ENCODE results near the gene MAPKAP1. TPM values are rescaled to one million over a fixed set of nuclear protein-coding genes. Genes with fewer than 3 reads are reported as not detected.
A peak's percentile ranks its signal among the peaks of the same experiment; 100 is the strongest.

MAPKAP1 gene
- total RNA-seq, 2 donors from 2014 or later = 83.7 to 115 TPM

- peaks cover 6% of the 10 kb centered on the region for H3K36me3 Mint-ChIP-seq
- DNase-seq (ENCODE audit: low spot score) = no peak
- peaks cover 0 to 3% of the 10 kb centered on the region in 2 donors for H3K4me1 Mint-ChIP-seq (ENCODE audit: low read depth in 2 of 2)
- no peak overlapping the region for H3K4me3 Mint-ChIP-seq
- H3K27me3 Mint-ChIP-seq = no peaks in the 10 kb centered on the region
- no peak overlapping the region for H3K27ac Mint-ChIP-seq
- no peak for ATAC-seq
- no peaks in the 10 kb centered on the region for H3K9me3 Mint-ChIP-seq
Observed at GRCh38 chr9:125475385-125475784, 231.6 kb downstream of the MAPKAP1 start.

GRCh38 chr9:125472926-125473701 lies 233.9 kb downstream of the MAPKAP1 start:
- no peak for DNase-seq (ENCODE audit: low spot score)
- Mint-ChIP-seq H3K9me3 (no peaks in the 10 kb centered on the region), H3K36me3 (peaks cover 5% of the 10 kb centered on the region), H3K4me3 (no peak overlapping the region), H3K4me1 (ENCODE audit: low read depth in 2 of 2) (peaks cover 0 to 3% of the 10 kb centered on the region in 2 donors), H3K27ac (no peak overlapping the region), H3K27me3 (no peaks in the 10 kb centered on the region)
- no peak for ATAC-seq

GRCh38 chr9:125472562-125472925 lies 234.5 kb downstream of the MAPKAP1 start:
- no peak overlapping the region for H3K27ac Mint-ChIP-seq
- no peaks in the 10 kb centered on the region for H3K9me3 Mint-ChIP-seq
- no peaks in the 10 kb centered on the region for H3K27me3 Mint-ChIP-seq
- H3K36me3 Mint-ChIP-seq = no peaks in the 10 kb centered on the region
- peaks cover 0 to 3% of the 10 kb centered on the region in 2 donors for H3K4me1 Mint-ChIP-seq (ENCODE audit: low read depth in 2 of 2)
- DNase-seq (ENCODE audit: low spot score) (no peak), ATAC-seq (no peak)
- no peak overlapping the region for H3K4me3 Mint-ChIP-seq

GRCh38 chr9:125470767-125471580 lies 236.0 kb downstream of the MAPKAP1 start:
- H3K4me1 Mint-ChIP-seq (ENCODE audit: low read depth in 2 of 2) = peaks cover 0 to 3% of the 10 kb centered on the region in 2 donors
- H3K27ac Mint-ChIP-seq = no peak overlapping the region
- H3K9me3 Mint-ChIP-seq = no peaks in the 10 kb centered on the region
- H3K4me3 Mint-ChIP-seq = no peak overlapping the region
- DNase-seq (ENCODE audit: low spot score) = no peak
- ATAC-seq = peak in 1 of 2 donors; percentile 40
- H3K27me3 Mint-ChIP-seq = no peaks in the 10 kb centered on the region
- H3K36me3 Mint-ChIP-seq = no peaks in the 10 kb centered on the region

- Mint-ChIP-seq H3K36me3 (no peaks in the 10 kb centered on the region), H3K27me3 (no peaks in the 10 kb centered on the region), H3K27ac (no peak overlapping the region), H3K9me3 (no peaks in the 10 kb centered on the region), H3K4me1 (ENCODE audit: low read depth in 2 of 2) (peaks cover 0 to 3% of the 10 kb centered on the region in 2 donors), H3K4me3 (no peak overlapping the region)
- DNase-seq (ENCODE audit: low spot score) (no peak), ATAC-seq (no peak)
Observed at GRCh38 chr9:125470189-125470588, 236.8 kb downstream of the MAPKAP1 start.

GRCh38 chr9:125468646-125469045 lies 238.4 kb downstream of the MAPKAP1 start:
- H3K4me1 Mint-ChIP-seq (ENCODE audit: low read depth in 2 of 2) = peaks cover 0 to 3% of the 10 kb centered on the region in 2 donors
- no peak for ATAC-seq
- no peaks in the 10 kb centered on the region for H3K36me3 Mint-ChIP-seq
- H3K9me3 Mint-ChIP-seq = no peaks in the 10 kb centered on the region
- H3K27ac Mint-ChIP-seq = no peak overlapping the region
- no peaks in the 10 kb centered on the region for H3K27me3 Mint-ChIP-seq
- DNase-seq (ENCODE audit: low spot score) = no peak
- no peak overlapping the region for H3K4me3 Mint-ChIP-seq

GRCh38 chr9:125467116-125467740 lies 239.8 kb downstream of the MAPKAP1 start:
- Mint-ChIP-seq H3K36me3 (no peaks in the 10 kb centered on the region), H3K27ac (no peak overlapping the region), H3K27me3 (no peaks in the 10 kb centered on the region), H3K4me1 (ENCODE audit: low read depth in 2 of 2) (peaks cover 0 to 3% of the 10 kb centered on the region in 2 donors), H3K9me3 (no peaks in the 10 kb centered on the region), H3K4me3 (no peak overlapping the region)
- ATAC-seq (no peak), DNase-seq (ENCODE audit: low spot score) (no peak)

- ATAC-seq = no peak
Observed at GRCh38 chr9:125466411-125466810, 240.6 kb downstream of the MAPKAP1 start.

GRCh38 chr9:125464591-125465385 lies 242.2 kb downstream of the MAPKAP1 start:
- DNase-seq (ENCODE audit: low spot score) = no peak
- H3K36me3 Mint-ChIP-seq = no peaks in the 10 kb centered on the region
- H3K9me3 Mint-ChIP-seq = no peaks in the 10 kb centered on the region
- H3K27ac Mint-ChIP-seq = no peak overlapping the region
- H3K4me1 Mint-ChIP-seq (ENCODE audit: low read depth in 2 of 2) = no peaks in the 10 kb centered on the region
- no peak for ATAC-seq
- no peak overlapping the region for H3K4me3 Mint-ChIP-seq
- H3K27me3 Mint-ChIP-seq = no peaks in the 10 kb centered on the region

More at GRCh38 chr9:125466411-125466810, 240.6 kb downstream of the MAPKAP1 start:
- peaks cover 0 to 3% of the 10 kb centered on the region in 2 donors for H3K4me1 Mint-ChIP-seq (ENCODE audit: low read depth in 2 of 2)
- DNase-seq (ENCODE audit: low spot score) = no peak
- no peak overlapping the region for H3K4me3 Mint-ChIP-seq
- H3K27ac Mint-ChIP-seq = no peak overlapping the region
- no peaks in the 10 kb centered on the region for H3K36me3 Mint-ChIP-seq
- H3K27me3 Mint-ChIP-seq = no peaks in the 10 kb centered on the region
- H3K9me3 Mint-ChIP-seq = no peaks in the 10 kb centered on the region

GRCh38 chr9:125463926-125464325 lies 243.1 kb downstream of the MAPKAP1 start:
- no peak overlapping the region for H3K4me3 Mint-ChIP-seq
- H3K9me3 Mint-ChIP-seq = no peaks in the 10 kb centered on the region
- no peak overlapping the region for H3K27ac Mint-ChIP-seq
- H3K4me1 Mint-ChIP-seq (ENCODE audit: low read depth in 2 of 2) = no peaks in the 10 kb centered on the region
- no peak for ATAC-seq
- DNase-seq (ENCODE audit: low spot score) = no peak
- H3K27me3 Mint-ChIP-seq = no peaks in the 10 kb centered on the region
- no peaks in the 10 kb centered on the region for H3K36me3 Mint-ChIP-seq

- H3K4me3 Mint-ChIP-seq = no peak overlapping the region
- peaks cover 3% of the 10 kb centered on the region for H3K36me3 Mint-ChIP-seq
- H3K27me3 Mint-ChIP-seq = no peaks in the 10 kb centered on the region
- no peaks in the 10 kb centered on the region for H3K9me3 Mint-ChIP-seq
- DNase-seq (ENCODE audit: low spot score) (no peak), ATAC-seq (no peak)
- H3K27ac Mint-ChIP-seq = no peak overlapping the region
- no peaks in the 10 kb centered on the region for H3K4me1 Mint-ChIP-seq (ENCODE audit: low read depth in 2 of 2)
Observed at GRCh38 chr9:125462861-125463291, 244.1 kb downstream of the MAPKAP1 start.

- no peak overlapping the region for H3K27ac Mint-ChIP-seq
- H3K4me3 Mint-ChIP-seq = no peak overlapping the region
- no peaks in the 10 kb centered on the region for H3K9me3 Mint-ChIP-seq
- H3K27me3 Mint-ChIP-seq = no peaks in the 10 kb centered on the region
- DNase-seq (ENCODE audit: low spot score) (no peak), ATAC-seq (no peak)
- H3K4me1 Mint-ChIP-seq (ENCODE audit: low read depth in 2 of 2) = no peaks in the 10 kb centered on the region
- peaks cover 12% of the 10 kb centered on the region for H3K36me3 Mint-ChIP-seq
Observed at GRCh38 chr9:125461636-125462190, 245.3 kb downstream of the MAPKAP1 start.
